ENCODE measurements around the gene SLC2A8. TPM values are rescaled to one million over a fixed set of nuclear protein-coding genes. Genes with fewer than 3 reads are reported as not detected.

Gene SLC2A8
- total RNA-seq, 2 experiments from 2014 or later, result 5.3 to 6.5 TPM

DNA sequence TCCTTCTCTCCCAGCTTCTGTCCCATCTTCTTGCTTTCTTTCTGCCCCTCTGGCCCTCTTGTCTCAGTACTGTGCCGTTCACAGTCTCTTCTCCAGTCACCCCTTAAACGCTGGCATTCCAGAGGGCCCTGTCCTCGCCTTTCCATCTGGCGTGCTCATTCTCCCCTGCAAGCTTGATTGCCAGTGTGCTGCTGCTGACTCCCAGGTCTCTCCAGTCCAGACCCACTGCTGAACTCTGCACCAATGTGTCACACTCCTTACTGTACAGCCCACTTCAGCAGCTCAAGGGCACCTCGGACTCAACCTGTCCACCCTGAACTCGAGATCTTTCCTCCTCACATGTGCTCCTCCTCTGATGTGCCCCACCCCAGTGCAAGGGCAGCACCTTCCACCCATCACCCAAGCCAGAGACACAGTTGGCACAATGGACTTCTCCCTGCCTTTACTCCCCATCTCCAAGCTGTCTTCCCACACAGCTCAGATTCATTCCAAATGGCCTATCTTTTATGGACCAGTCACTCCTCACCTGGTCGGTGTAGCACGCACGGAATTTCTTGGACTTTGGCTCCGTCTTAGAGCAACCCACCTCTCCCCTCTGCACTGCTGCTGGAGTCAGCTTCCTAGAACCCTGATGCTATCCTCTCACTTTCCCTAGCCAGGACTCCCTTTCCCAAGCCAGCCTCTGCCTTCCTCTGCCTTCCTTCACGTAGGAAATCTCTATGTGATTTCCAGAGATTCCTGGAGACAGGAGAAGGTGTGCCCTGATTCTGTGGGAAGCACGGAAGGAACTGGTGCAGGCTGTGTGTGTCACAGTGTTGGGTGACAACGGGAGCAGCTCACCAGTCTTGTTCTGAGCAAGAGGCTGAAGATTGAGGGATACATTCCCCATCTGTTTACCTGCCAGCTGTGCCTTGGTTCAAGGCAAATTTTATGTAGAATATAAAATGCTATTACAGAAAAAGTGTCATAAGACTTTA is 26.0 kb upstream of the SLC2A8 start:
- ChIA-PET POLR2A (no interaction called here), CTCF (interaction anchor here (1.0 kb wide), 1 partner anchor 16 kb away, joined by 3 read pairs; no protein-coding TSS in a partner anchor)

DNA sequence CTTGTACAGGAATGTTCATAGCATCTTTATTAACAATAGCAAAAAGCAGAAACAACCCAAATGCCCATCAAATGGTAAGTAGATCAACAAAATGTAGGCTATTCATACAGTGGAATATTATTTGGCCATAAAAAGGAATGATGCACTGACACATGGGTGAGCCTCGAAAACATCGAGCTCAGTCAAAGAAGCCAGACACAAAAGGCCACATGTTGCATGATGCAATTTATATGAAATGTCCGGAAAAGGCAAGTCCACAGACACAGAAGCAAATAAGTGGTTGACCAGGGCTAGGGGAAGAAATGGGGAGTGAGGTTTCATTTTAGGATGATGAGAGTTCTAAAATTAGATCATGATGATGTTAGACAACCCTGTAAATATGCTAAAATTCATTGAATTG is 16.5 kb upstream of the SLC2A8 start:
- CTCF ChIA-PET, result interaction anchor here (0.6 kb wide), 1 partner anchor 9 kb away, joined by 3 read pairs; no protein-coding TSS in a partner anchor
- POLR2A ChIA-PET, result no interaction called here

DNA sequence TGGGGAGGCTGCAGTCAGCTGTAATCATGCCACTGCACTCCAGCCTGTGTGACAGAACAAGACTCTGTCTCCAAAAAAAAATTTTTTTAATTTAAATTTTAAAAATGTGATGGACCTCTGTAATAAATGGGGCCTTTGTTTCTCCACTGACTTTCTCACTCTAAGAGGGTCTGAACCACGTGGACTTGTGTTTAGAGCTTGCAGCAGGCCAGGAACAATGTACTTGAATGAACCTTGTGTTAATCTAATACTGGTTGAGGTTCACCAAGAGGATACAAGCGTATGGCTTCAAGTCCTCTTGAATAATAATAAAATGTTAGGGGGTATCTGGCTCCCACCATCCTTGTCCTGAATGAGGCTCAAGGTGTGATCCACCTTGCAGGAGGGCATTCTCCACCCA is 14.4 kb upstream of the SLC2A8 start:
- ChIA-PET CTCF (no interaction called here), POLR2A (no interaction called here)

DNA sequence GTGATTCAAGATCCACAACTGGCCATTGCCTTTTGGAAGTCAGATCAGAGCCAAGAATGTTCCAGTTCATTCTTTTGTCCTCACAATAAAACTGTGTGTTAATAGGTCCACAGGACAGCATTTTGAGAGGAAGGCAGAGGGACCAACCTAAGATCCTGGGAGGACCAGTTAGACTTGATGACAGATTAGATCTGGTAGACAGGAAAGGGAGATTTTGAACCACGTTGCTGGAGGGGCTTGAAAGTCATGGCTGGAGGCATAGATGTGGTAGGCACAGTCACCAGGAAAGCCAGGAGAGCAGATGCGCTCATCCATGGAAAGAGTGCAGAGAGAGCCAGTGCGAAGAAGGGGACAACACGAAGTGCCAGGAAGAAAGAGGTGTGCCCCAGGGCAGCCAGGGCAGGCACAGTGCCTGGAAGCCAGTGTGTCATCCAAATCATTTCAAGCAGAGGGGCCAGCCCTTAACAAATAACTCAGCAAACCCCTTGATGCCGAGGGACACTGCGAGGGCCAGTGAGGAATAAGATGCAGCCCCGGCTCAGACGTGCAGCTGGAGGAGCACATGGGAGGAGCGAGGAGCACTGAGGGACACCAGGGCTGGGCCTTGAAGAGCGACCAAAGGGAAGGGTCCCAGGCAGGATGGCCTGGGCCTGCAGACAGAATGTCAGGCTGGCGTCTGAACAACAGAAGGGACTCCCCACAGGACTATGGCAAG is 12.8 kb upstream of the SLC2A8 start:
- ChIA-PET POLR2A (no interaction called here), CTCF (no interaction called here)

DNA sequence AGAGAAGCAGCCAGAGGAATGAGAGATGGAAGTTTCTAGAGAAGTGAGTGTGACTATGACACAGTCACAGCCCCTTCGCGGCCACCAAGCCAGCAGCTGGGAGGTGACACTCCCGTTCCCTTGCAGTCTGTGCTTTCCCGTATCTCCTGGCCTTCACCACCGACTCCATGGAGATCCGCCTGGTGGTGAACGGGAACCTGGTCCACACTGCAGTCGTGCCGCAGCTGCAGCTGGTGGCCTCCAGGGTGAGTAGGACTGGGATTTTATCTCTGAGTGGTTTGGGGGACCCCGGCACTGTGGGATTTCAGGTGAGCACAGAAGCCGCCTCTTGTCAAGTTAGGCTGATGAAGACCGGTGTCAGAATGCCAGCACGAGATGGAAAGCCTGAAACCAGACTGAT is 12.1 kb upstream of the SLC2A8 start:
- CTCF ChIA-PET, result no interaction called here

DNA sequence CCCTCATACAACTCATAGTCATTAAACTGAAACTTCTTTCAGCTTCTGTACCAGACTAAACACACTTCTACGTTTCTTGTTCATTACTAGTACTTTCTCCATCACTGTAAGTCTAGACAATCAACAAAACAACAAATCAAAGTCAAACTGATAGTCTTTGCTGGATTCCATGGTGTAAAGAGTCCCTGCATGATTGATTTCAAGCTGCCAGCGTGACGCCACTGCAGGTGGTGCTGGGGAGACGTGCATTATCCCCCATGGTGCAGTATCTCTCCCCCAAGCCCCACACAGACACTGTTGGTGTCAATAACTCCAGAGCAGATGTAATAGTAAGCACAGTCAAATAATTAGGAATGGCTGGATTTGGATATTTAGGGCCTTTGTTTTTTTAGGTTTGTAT is 10.7 kb upstream of the SLC2A8 start:
- POLR2A ChIA-PET, result no interaction called here
- CTCF ChIA-PET, result no interaction called here

More for the DNA sequence above, 12.1 kb upstream of the SLC2A8 start:
- POLR2A ChIA-PET, result no interaction called here

DNA sequence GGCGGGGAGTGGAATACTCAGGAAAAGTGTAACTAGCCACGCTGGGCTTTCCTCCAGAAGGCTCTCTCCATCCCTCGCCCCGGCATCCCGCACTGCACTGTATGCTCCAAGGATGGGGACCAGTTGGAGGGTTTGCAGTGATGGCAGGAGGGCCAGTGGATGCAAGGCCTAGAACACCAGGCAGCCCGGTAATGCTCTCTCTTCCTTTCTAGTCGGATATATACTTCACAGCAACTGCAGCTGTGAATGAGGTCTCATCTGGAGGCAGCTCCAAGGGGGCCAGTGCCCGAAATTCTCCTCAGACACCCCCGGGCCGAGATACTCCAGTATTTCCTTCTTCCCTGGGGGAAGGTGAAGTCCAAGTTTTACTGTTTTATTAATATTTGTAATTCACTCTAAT is 10.0 kb upstream of the SLC2A8 start:
- ChIA-PET POLR2A (interaction anchor here (0.6 kb wide), 1 partner anchor 20 kb away, joined by 9 read pairs; no protein-coding TSS in a partner anchor), CTCF (interaction anchor here (0.7 to 1.5 kb wide), 3 partner anchors 9 to 64 kb away, joined by 3 read pairs; partner anchors contain the start of genes LRSAM1 and RPL12)

DNA sequence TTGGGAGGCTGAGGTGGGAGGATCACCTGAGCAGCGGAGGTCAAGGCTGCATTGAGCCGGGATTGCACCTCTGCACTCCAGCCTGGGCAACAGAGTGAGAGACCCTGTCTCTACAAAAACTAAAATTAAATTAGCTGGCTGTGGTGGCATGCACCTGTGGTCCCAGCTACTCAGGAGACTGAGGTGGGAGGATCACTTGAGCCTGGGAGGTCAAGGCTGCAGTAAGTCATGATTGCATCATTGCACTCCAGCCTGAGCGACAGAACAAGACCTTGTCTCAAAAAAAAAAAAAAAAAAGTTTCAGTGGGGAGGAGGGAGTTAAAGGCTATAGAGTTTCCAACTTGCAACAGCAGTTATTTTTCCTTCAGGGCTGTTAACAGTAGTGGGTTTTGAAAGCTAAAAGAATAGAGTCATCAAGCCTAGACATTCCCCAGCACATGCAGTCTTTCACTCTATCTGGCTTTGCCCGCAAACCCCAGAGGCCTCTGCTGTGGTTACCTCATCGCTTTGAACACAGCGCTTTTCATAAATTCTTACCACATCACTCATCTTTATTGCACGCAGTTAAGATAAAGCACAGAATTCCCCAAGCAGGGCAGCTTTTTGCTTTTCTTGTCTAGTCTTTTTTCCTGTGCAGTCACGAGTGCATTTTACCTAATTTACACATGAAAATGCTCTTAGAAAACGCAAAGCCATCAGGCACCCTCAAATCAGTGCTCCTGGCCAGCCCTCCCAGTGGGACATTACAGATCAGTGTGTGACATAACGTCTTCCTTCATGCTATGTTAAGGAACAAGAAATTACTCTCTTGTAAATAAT is 8.7 kb upstream of the SLC2A8 start:
- ChIA-PET CTCF (interaction anchor here (0.6 to 1.5 kb wide), 5 partner anchors 11 to 691 kb away, joined by 3 to 4 read pairs (median 4); no protein-coding TSS in a partner anchor), POLR2A (interaction anchor here (0.7 to 1.6 kb wide), 5 partner anchors 9 to 59 kb away, joined by 3 to 11 read pairs (median 4); partner anchors contain the start of genes SLC2A8 and ZNF79)

DNA sequence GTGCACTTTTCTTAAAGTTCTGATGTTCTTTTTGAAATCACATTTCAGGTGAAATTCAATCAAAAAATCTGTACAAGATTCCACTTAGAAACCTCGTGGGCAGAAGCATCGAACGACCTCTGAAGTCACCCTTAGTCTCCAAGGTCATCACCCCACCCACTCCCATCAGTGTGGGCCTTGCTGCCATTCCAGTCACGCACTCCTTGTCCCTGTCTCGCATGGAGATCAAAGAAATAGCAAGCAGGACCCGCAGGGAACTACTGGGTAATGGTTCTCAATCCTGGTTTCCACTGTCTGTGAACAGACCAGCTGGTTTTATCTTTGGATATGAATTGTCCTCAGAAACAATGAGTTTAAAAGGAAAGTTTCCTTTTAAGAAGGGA is 8.1 kb upstream of the SLC2A8 start:
- ChIA-PET POLR2A (interaction anchor here (1.0 to 1.6 kb wide), 3 partner anchors 8 to 58 kb away, joined by 3 to 11 read pairs (median 4); partner anchors contain the start of genes SLC2A8 and ZNF79), CTCF (interaction anchor here (0.7 kb wide), 1 partner anchor 63 kb away, joined by 4 read pairs; no protein-coding TSS in a partner anchor)

DNA sequence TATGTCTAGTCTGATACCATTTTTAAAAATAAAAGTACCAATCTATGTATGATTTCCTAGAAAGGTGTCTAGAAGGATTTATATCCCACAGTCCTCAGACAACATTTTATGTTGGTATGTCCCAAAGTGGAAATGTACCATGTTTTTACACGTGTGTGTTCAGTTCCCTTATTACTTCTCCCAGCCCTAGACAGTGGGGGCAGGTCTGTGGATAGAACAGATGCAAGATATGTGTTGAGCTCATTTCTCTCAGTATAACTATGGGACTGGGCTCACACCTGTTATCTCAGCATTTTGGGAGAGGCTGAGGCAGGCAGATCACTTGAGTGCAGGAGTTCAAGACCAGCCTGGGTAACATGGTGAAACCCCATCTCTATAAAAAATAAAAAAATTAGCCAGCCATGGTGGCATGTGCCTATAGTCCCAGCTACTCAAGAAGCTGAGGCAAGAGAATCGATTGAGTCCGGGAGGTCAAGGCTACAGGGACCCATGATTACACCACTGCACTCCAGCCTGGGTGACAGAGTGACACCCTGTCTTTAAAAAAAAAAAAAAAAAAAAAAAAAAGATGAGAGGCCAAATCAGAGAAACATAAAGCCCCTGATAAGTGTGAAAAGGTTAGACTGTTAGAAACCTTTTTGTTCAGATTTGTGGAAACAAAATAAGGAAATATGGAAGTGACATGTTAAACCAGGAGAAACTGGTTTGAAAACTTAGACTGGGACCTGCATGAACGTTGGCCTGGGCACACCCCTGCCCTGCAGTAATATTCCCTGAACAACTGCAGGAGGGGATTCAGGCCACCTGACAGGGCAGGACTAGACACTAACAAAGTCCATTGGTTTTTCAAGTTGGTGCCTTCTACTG is 7.4 kb upstream of the SLC2A8 start:
- ChIA-PET POLR2A (no interaction called here), CTCF (interaction anchor here (0.6 to 0.7 kb wide), 2 partner anchors 9 to 34 kb away, joined by 3 to 5 read pairs; no protein-coding TSS in a partner anchor)

DNA sequence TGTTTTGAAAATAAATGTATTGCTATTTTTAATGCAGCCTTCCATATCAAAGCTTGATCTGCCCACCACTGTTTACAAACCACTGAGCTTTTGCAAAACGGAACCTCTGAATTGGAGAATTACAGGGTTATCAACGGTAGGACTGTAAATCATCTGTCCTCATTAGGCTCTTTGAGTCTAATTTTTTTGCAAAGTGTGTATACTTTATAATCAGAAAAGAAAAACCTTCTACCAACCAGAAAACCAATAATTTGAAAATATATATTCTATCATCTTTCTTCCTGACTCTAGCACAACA is 6.8 kb upstream of the SLC2A8 start:
- POLR2A ChIA-PET, result no interaction called here
- CTCF ChIA-PET, result interaction anchor here (0.6 kb wide), 1 partner anchor 10 kb away, joined by 3 read pairs; no protein-coding TSS in a partner anchor

DNA sequence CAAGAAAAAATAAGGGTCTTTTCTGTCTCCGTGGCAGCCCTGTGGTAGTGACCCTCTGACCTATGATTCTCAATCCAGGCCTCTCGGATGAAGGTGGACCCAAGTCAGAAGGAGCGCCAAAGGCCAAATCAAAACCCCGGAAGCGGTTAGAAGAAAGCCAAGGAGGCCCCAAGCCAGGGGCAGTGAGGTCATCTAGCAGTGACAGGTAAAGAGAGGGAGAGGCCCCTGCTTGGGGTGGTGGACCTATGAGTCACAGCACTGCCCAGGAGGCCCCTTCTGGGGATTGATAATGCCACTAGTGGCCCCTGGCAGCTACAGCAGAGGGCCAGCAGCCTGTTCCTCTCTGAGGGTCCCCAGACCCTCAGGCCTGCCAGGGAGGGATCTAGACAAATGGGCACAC is 6.4 kb upstream of the SLC2A8 start:
- ChIA-PET CTCF (no interaction called here), POLR2A (no interaction called here)

DNA sequence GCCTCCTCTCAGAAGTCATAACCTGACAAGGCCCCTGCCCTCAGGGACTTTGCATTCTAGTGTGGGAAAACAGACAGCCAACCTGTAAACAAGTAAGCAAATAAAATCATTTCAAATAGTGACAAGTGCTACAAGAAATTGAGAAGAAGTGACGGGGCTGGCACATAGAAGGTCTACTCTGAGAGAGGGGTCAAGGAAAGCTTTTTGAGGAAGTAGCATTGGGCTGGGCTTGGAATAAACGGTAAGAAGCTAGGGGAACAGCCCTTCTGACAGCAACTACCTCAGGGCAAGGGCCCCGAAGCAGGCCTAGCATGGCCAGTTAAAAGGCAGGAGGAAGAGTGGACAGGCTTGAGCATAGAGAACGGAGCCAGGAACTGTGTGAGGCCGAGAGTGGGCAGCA is 4.8 kb upstream of the SLC2A8 start:
- ChIA-PET POLR2A (no interaction called here), CTCF (no interaction called here)

DNA sequence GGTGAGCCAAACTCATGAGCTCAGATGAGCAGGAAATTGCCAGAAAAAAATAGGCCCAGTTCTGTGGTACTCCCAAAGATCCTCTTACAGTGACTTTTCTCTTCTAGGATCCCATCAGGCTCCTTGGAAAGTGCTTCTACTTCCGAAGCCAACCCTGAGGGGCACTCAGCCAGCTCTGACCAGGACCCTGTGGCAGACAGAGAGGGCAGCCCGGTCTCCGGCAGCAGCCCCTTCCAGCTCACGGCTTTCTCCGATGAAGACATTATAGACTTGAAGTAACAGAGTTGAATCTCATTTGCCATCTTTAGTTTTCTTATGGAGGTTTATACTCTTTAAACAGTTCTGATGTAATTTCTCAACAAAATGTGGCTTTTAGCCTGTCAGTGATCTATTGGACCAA is 4.0 kb upstream of the SLC2A8 start:
- ChIA-PET POLR2A (no interaction called here), CTCF (no interaction called here)

DNA sequence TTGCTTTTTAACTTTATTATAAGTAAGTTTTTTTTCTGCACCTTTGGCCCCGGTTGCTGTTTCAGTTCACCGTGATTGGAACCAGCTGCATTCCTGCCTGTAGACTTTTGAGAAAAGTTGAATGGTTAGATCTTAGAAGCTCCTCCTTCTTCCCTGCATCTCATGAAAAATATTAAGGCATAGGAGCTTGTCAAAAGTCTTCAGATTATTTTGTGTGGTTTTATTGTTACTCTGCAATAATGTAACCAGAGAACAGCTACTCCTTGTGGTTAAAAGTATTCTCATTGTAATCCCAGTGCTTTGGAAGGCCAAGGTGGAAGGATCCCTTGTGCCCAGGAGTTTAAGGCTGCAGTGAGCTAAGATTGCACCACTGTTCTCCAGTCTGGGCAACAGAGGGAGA is 3.3 kb upstream of the SLC2A8 start:
- ChIA-PET CTCF (no interaction called here), POLR2A (no interaction called here)

DNA sequence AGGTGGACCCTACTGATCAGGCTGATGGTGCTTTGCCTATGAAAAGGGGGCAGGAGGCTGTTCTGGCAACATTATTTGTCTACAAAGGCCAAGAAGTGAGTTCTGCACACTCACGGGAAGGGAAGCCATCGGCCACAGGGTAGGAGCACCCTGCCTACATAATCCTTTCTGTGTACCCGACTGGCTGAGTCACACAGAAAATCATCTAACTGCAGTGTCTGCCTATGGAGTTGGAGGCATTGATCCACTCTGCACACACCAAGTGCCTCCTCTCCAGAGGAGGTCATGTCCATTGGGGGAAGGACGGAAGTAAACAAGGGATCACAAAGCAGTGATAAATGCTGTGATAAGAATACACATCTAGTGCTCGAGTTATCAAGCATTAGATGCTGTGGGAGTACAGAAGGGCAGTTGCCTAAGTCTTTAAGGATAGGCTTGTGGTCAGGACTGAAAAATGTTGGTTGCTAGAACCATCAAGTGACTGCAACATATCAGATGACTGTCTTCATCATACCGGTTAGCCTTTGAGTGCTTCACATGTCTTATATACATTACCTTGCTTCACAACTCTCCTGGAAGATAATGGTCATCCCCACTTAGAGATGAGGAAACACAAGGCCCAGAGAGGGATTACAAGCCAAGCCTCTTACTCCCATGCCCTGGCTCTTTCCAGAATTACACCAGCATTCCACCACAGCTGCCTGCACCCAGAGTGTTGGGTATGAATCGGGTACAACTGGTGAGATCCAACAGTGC is 1.3 kb upstream of the SLC2A8 start:
- ChIA-PET CTCF (interaction anchor here (1.1 kb wide), 1 partner anchor 8 kb away, joined by 3 read pairs; no protein-coding TSS in a partner anchor), POLR2A (interaction anchor here (1.0 kb wide), 1 partner anchor 29 kb away, joined by 3 read pairs; the partner anchor contains the start of gene ZNF79)

DNA sequence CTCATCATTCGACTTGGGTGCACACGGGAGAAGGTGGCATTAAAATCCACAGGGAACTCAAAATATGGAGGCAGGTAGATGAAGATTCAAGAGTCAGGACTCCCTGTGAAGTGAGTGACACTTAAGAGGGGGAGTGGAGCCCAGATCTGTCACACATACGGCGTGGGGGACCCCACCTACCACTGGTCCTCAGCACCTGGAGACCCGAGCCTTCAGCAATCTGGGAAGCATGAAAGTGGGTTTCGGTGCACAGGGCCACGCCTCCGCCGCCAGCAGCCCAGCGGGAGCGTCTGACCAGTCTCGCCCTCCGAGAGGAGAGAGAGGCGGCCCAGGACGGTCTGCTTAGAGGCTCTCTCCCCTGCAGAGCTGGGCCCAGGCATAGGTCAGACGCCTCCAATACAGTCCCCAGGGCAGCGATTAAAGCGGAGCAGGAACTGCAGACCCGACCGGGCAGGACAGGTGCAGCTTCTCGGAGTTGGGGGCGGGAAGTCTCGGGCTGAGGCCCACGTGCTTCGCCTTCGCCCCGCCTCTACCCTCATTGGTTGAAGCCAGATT is 639 bp upstream of the SLC2A8 start:
- ChIA-PET POLR2A (interaction anchor here (0.5 to 1.0 kb wide), 4 partner anchors 8 to 105 kb away, joined by 3 to 8 read pairs (median 4); partner anchors contain the start of gene ZNF79), CTCF (interaction anchor here (1.0 to 1.4 kb wide), 7 partner anchors 9 to 182 kb away, joined by 3 to 7 read pairs (median 4); partner anchors contain the start of gene ZNF79)

Measured in activated CD8-positive, alpha-beta memory T cell treated with anti-CD3 and anti-CD28 coated beads for 36 hours (primary cell).